RWPE1 (cell line): Measurements from ENCODE around the gene MGST3.

ENCODE experiments used
- CTCF ChIA-PET: fragments of 350-600 bp; sonication (Branson Sonifier 250); formaldehyde crosslinking; extraction: SDS; loops from one replicate; lab custom pipeline; 2021; lab: Yijun Ruan, JAX
- POLR2A ChIA-PET: fragments of 400-600 bp; formaldehyde crosslinking; extraction: SDS; loops from one replicate; lab custom pipeline; 2020; ENCODE audit warnings: antibody characterized with exemption; ENCODE audit not compliant: low non-redundant PET; lab: Yijun Ruan, JAX
- DNase-seq: peaks from one replicate; pipeline ENCODE4 v3.0.0; 2012; ENCODE audit warnings: low spot score
- H3K27ac ChIP-seq: fragments of 450-650 bp; 2 replicates; pipeline ENCODE4 v1.5.1; 2017
- CTCF ChIP-seq: fragments of 450-650 bp; conservative IDR thresholded peaks from 2 replicates; pipeline ENCODE4 v1.5.1; 2017; ENCODE audit warnings: low read depth, mild to moderate bottlenecking

Gene MGST3

GRCh38 chr1:165666152-165666825 is 35.3 kb downstream of the MGST3 start:
- TF ChIP-seq CTCF: no peak
- ChIA-PET POLR2A (no interaction called here), CTCF (no interaction called here)
- H3K27ac ChIP-seq: no peak overlapping the region
- DNase-seq: no peak

GRCh38 chr1:165668184-165668583 is 37.1 kb downstream of the MGST3 start:
- POLR2A ChIA-PET: no interaction called here
- TF ChIP-seq CTCF: no peak
- CTCF ChIA-PET: no interaction called here
- DNase-seq: no peak
- no peak overlapping the region for H3K27ac ChIP-seq

GRCh38 chr1:165671526-165671925 is 40.5 kb downstream of the MGST3 start:
- no peak for TF ChIP-seq CTCF
- CTCF ChIA-PET: no interaction called here
- DNase-seq: no peak
- no peak overlapping the region for H3K27ac ChIP-seq
- POLR2A ChIA-PET: no interaction called here

- POLR2A ChIA-PET: no interaction called here
- no peak for TF ChIP-seq CTCF
- DNase-seq: no peak
- no peak overlapping the region for H3K27ac ChIP-seq
- CTCF ChIA-PET: no interaction called here
These were observed 43.6 kb downstream of the MGST3 start for GRCh38 chr1:165674599-165674998.

GRCh38 chr1:165675794-165676193 is 44.8 kb downstream of the MGST3 start:
- ChIA-PET POLR2A (no interaction called here), CTCF (no interaction called here)
- TF ChIP-seq CTCF: no peak
- H3K27ac ChIP-seq: no peak overlapping the region
- no peak for DNase-seq

GRCh38 chr1:165678509-165678908 is 47.5 kb downstream of the MGST3 start:
- H3K27ac ChIP-seq: no peak overlapping the region
- ChIA-PET POLR2A (no interaction called here), CTCF (interaction anchor here (0.6 kb wide), 1 partner anchor 111 kb away, joined by 5 read pairs; no protein-coding TSS in a partner anchor)
- DNase-seq: no peak
- no peak for TF ChIP-seq CTCF
